Karpas-422 (cell line): Measurements from ENCODE around the gene NKIRAS1. TPM values are rescaled to one million over a fixed set of nuclear protein-coding genes. Genes with fewer than 3 reads are reported as not detected.

Source experiments
- DNase-seq: peaks from one replicate; pipeline ENCODE4 v3.0.0-alpha.2; 2015
- H2AFZ ChIP-seq: fragments of 200-600 bp; sonication (generic); 2 replicates; pipeline ENCODE4 v1.6.1; 2014; ENCODE audit warnings: antibody characterized with exemption, low read length, mixed read lengths
- H3K27ac ChIP-seq: fragments of 200-600 bp; sonication (generic); 2 replicates; pipeline ENCODE4 v1.5.1; 2014; ENCODE audit warnings: mild to moderate bottlenecking, low read length, moderate library complexity
- H3K27me3 ChIP-seq: fragments of 200-600 bp; sonication (generic); 2 replicates; pipeline ENCODE4 v1.6.1; 2014; ENCODE audit warnings: low read length, mixed read lengths
- H3K36me3 ChIP-seq: fragments of 200-600 bp; sonication (generic); 2 replicates; pipeline ENCODE4 v1.6.1; 2014; ENCODE audit warnings: low read length, mixed read lengths; ENCODE audit not compliant: insufficient read depth
- H3K4me1 ChIP-seq: fragments of 200-600 bp; sonication (generic); 2 replicates; pipeline ENCODE4 v1.6.1; 2014; ENCODE audit warnings: mild to moderate bottlenecking, low read length, mixed read lengths
- H3K4me2 ChIP-seq: fragments of 200-600 bp; sonication (generic); 2 replicates; pipeline ENCODE4 v1.6.1; 2014; ENCODE audit warnings: low read length, low read depth, mild to moderate bottlenecking; ENCODE audit not compliant: poor library complexity, severe bottlenecking
- H3K4me3 ChIP-seq: fragments of 200-600 bp; sonication (generic); 2 replicates; pipeline ENCODE4 v1.5.1; 2014; ENCODE audit warnings: mild to moderate bottlenecking, antibody characterized with exemption, low read length, mixed read lengths
- H3K79me2 ChIP-seq: fragments of 200-600 bp; sonication (generic); 2 replicates; pipeline ENCODE4 v1.6.1; 2014; ENCODE audit warnings: mild to moderate bottlenecking, low read length, mixed read lengths
- H3K9ac ChIP-seq: fragments of 200-600 bp; sonication (generic); 2 replicates; pipeline ENCODE4 v1.6.0; 2014; ENCODE audit warnings: low read length
- H3K9me2 ChIP-seq: fragments of 200-600 bp; sonication (generic), shearing (Covaris generic); replicated peaks from 2 replicates; pipeline ENCODE4 v1.6.0; 2014; ENCODE audit warnings: mild to moderate bottlenecking, low read length, moderate library complexity; ENCODE audit not compliant: insufficient read depth
- H3K9me3 ChIP-seq: fragments of 300-700, 200-600 bp; sonication (generic); 2 replicates; pipeline ENCODE4 v1.6.1; 2014; ENCODE audit warnings: low read length, mixed read lengths
- H4K20me1 ChIP-seq: fragments of 200-600 bp; sonication (generic); 2 replicates; pipeline ENCODE4 v1.6.1; 2014; ENCODE audit warnings: mild to moderate bottlenecking, antibody characterized with exemption, low read length, low read depth; ENCODE audit not compliant: insufficient read depth
- total RNA-seq: library from RNA; depleted of rRNA; stranded (reverse); fragments of >200 nt; shearing (Covaris generic); gene quantifications from 2 replicates; pipeline ENCODE4 v1.2.3, GENCODE V29; 2014; ENCODE audit warnings: low replicate concordance

Gene NKIRAS1
- total RNA-seq, 1 experiment from 2014 or later = 0.97 TPM

- Histone ChIP-seq H3K27me3 (no peaks in the 10 kb centered on the region), H3K9ac (no peak overlapping the region), H3K9me2 (no peaks in the 10 kb centered on the region), H3K36me3 (no peaks in the 10 kb centered on the region), H2AFZ (no peak overlapping the region), H4K20me1 (peaks cover 38% of the 10 kb centered on the region), H3K27ac (no peak overlapping the region), H3K4me1 (peaks cover 30% of the 10 kb centered on the region), H3K9me3 (no peaks in the 10 kb centered on the region), H3K4me3 (no peak overlapping the region), H3K79me2 (no peaks in the 10 kb centered on the region), H3K4me2 (no peak overlapping the region)
- no peak for DNase-seq
Measured at GRCh38 chr3:23954144-23954543, 37.4 kb upstream of the NKIRAS1 start.

- Histone ChIP-seq H3K27ac (no peak overlapping the region), H3K4me1 (peaks cover 30% of the 10 kb centered on the region), H3K36me3 (no peaks in the 10 kb centered on the region), H3K9me2 (no peaks in the 10 kb centered on the region), H4K20me1 (peaks cover 38% of the 10 kb centered on the region), H3K27me3 (no peaks in the 10 kb centered on the region), H3K79me2 (no peaks in the 10 kb centered on the region), H3K9me3 (no peaks in the 10 kb centered on the region), H3K4me3 (no peak overlapping the region), H3K4me2 (no peak overlapping the region), H3K9ac (no peak overlapping the region), H2AFZ (no peak overlapping the region)
- no peak for DNase-seq
Measured at GRCh38 chr3:23953523-23953922, 36.7 kb upstream of the NKIRAS1 start.

DNA sequence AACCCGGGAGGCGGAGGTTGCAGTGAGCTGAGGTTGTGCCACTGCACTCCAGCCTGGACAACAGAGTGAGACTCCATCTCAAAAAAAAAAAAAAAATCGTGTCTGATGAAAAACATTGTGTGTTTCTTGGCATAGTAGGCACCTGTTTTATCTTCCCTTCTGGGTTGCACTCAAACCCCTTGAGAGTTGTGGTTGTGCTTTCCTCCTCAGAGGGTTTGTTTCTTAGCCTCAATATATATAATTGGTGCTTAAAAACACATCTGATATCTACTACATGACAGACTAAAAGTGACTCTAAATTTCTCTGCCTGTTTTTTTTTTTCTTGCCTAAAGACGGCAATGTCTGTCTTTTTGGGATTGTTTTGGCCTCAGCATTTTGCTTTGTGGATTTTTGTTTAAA is 35.9 kb upstream of the NKIRAS1 start:
- H3K36me3 ChIP-seq = no peaks in the 10 kb centered on the region
- peaks cover 30% of the 10 kb centered on the region for H3K4me1 ChIP-seq
- H3K79me2 ChIP-seq = no peaks in the 10 kb centered on the region
- DNase-seq = peak; percentile 78
- H3K9me2 ChIP-seq = no peaks in the 10 kb centered on the region
- H3K9ac ChIP-seq = no peak overlapping the region
- H3K4me3 ChIP-seq = no peak overlapping the region
- no peaks in the 10 kb centered on the region for H3K9me3 ChIP-seq
- no peaks in the 10 kb centered on the region for H3K27me3 ChIP-seq
- H3K27ac ChIP-seq = no peak overlapping the region
- no peak overlapping the region for H2AFZ ChIP-seq
- H4K20me1 ChIP-seq = peaks cover 38% of the 10 kb centered on the region
- peak overlapping the region; percentile 53 for H3K4me2 ChIP-seq

DNA sequence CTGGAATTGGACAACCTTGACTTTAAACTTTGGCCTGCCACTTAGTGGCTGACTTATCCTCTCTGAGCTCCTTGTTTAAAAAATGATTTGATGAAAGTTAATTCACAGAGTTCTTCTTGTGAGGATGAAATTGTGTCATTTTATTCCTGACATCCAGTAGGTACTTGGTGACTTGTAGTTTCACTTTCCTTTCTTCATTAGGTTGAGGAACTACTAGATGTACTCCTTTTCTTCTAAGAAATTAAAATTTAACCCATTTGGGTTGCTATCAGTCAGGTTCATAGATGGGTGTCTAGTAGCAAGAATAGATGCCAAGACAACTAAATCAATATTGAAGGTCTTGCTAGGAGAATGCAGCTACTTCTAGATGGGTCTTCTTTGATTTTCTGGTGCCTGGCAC is 33.5 kb upstream of the NKIRAS1 start:
- H2AFZ ChIP-seq = no peak overlapping the region
- H3K79me2 ChIP-seq = no peaks in the 10 kb centered on the region
- H3K9ac ChIP-seq = no peak overlapping the region
- no peaks in the 10 kb centered on the region for H3K27me3 ChIP-seq
- H3K4me3 ChIP-seq = no peak overlapping the region
- no peaks in the 10 kb centered on the region for H3K36me3 ChIP-seq
- no peak for DNase-seq
- peaks cover 38% of the 10 kb centered on the region for H3K4me1 ChIP-seq
- no peaks in the 10 kb centered on the region for H3K9me3 ChIP-seq
- H4K20me1 ChIP-seq = peaks cover 42% of the 10 kb centered on the region
- H3K4me2 ChIP-seq = no peak overlapping the region
- H3K9me2 ChIP-seq = no peaks in the 10 kb centered on the region
- H3K27ac ChIP-seq = no peak overlapping the region

DNA sequence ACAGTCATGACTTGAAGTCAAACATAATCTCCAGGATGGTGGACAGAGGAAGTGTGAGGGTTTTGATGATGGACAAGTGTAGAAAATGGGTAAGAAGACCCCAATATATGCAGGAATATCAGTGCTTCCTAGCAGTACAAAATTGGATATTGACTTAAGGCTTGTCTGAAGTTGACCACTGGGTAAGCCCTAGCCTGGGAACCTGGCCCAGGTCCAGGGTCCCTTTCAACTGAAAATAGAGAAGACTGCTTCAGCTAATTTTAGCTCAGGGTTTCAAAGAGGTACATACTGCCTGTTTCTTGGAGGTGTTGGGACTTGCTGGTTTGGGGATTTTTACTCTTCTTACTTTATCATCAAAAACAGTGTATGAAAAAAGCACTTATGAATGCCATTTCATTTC is 33.0 kb upstream of the NKIRAS1 start:
- H3K9me2 ChIP-seq = no peaks in the 10 kb centered on the region
- no peak overlapping the region for H3K4me2 ChIP-seq
- H3K27ac ChIP-seq = no peak overlapping the region
- no peaks in the 10 kb centered on the region for H3K36me3 ChIP-seq
- no peak for DNase-seq
- H3K9ac ChIP-seq = no peak overlapping the region
- peaks cover 38% of the 10 kb centered on the region for H4K20me1 ChIP-seq
- H2AFZ ChIP-seq = no peak overlapping the region
- H3K4me3 ChIP-seq = no peak overlapping the region
- no peaks in the 10 kb centered on the region for H3K27me3 ChIP-seq
- no peaks in the 10 kb centered on the region for H3K79me2 ChIP-seq
- H3K4me1 ChIP-seq = peaks cover 40% of the 10 kb centered on the region
- no peaks in the 10 kb centered on the region for H3K9me3 ChIP-seq

DNA sequence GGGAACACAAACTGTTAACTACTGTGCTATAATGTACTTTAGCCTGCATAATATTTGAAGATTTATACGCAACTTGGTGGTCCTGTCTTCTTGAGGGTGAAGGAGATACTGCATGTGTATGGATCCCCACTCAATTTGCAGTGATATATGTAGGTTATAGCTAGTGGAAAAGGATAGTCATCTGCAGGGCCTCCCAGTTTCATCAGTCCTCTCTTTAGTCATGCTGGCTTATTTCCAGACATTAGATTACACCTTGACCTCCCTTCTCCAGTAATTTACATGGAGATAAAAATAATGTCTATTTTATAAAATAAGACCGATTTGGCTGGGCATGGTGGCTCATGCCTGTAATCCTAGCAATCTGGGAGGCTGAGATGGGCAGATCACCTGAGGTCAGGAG is 32.0 kb upstream of the NKIRAS1 start:
- no peak overlapping the region for H3K4me3 ChIP-seq
- no peak overlapping the region for H3K4me2 ChIP-seq
- H2AFZ ChIP-seq = no peak overlapping the region
- no peaks in the 10 kb centered on the region for H3K9me3 ChIP-seq
- no peaks in the 10 kb centered on the region for H3K27me3 ChIP-seq
- H4K20me1 ChIP-seq = peaks cover 28% of the 10 kb centered on the region
- no peak for DNase-seq
- no peaks in the 10 kb centered on the region for H3K9me2 ChIP-seq
- peaks cover 50% of the 10 kb centered on the region for H3K4me1 ChIP-seq
- no peak overlapping the region for H3K27ac ChIP-seq
- no peaks in the 10 kb centered on the region for H3K36me3 ChIP-seq
- H3K79me2 ChIP-seq = no peaks in the 10 kb centered on the region
- H3K9ac ChIP-seq = no peak overlapping the region

GRCh38 chr3:23945913-23946687 is 29.3 kb upstream of the NKIRAS1 start:
- Histone ChIP-seq H3K9me3 (no peaks in the 10 kb centered on the region), H3K4me3 (peak overlapping the region; percentile 88), H3K27ac (no peak overlapping the region), H3K27me3 (no peaks in the 10 kb centered on the region), H3K4me2 (peak overlapping the region; percentile 99), H2AFZ (peak overlapping the region; percentile 99), H3K9me2 (no peaks in the 10 kb centered on the region), H3K36me3 (no peaks in the 10 kb centered on the region), H3K9ac (peak overlapping the region; percentile 80), H4K20me1 (peaks cover 19% of the 10 kb centered on the region), H3K4me1 (peaks cover 29% of the 10 kb centered on the region), H3K79me2 (no peaks in the 10 kb centered on the region)
- peak; percentile 98 for DNase-seq

DNA sequence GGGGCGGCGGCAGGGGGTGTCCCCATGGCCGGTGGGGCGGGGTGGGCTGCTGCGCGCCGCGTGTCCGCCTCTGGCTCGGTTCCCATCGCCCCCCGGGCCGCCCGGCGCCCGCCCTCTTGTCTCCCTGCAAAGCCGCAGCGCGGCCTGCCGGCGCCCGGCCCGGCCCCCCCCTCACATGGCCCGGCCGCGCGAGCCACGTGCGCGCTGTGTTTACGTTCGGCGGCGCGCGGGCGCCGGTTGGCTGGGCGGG is 28.8 kb upstream of the NKIRAS1 start:
- no peak for DNase-seq
- H3K4me1 ChIP-seq = peaks cover 29% of the 10 kb centered on the region
- H3K27me3 ChIP-seq = no peaks in the 10 kb centered on the region
- H2AFZ ChIP-seq = no peak overlapping the region
- H3K27ac ChIP-seq = no peak overlapping the region
- no peaks in the 10 kb centered on the region for H3K79me2 ChIP-seq
- no peaks in the 10 kb centered on the region for H3K9me3 ChIP-seq
- H4K20me1 ChIP-seq = peaks cover 18% of the 10 kb centered on the region
- peak overlapping the region; percentile 73 for H3K9ac ChIP-seq
- H3K4me2 ChIP-seq = peak overlapping the region; percentile 99
- H3K4me3 ChIP-seq = peak overlapping the region; percentile 88; the same call in 1 of the 2 replicates
- H3K9me2 ChIP-seq = no peaks in the 10 kb centered on the region
- H3K36me3 ChIP-seq = no peaks in the 10 kb centered on the region
